GM12874 (cell line): ENCODE measurements around the gene AREG.

ENCODE experiments used
- TF ChIP-seq, protein P1 (sequence below): IDR thresholded peaks from 2 replicates; pipeline ENCODE4 v1.5.1; 2011; ENCODE audit warnings: low read depth, mild to moderate bottlenecking, control low read depth, low read length, moderate library complexity; ENCODE audit not compliant: insufficient read depth

Gene AREG

DNA sequence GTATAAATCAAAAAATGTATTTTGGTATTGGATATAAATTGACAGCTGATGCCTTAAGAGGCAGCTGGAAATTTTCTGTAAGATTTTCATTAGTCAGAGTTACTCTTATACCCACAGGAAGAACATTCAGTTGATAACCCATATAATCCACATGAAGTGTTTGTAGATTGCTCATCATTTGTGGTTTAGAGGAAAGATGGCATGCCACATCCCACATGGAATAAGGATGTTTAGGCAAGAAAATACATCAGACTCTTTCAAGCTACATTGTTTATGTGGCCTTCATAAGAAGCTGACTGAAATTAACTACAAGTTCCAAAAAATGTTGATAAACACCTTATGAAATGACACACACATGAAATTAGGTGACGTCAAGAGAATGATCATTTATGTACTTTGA lies 56.6 kb downstream of the AREG start:
- TF ChIP-seq, protein P1, sequence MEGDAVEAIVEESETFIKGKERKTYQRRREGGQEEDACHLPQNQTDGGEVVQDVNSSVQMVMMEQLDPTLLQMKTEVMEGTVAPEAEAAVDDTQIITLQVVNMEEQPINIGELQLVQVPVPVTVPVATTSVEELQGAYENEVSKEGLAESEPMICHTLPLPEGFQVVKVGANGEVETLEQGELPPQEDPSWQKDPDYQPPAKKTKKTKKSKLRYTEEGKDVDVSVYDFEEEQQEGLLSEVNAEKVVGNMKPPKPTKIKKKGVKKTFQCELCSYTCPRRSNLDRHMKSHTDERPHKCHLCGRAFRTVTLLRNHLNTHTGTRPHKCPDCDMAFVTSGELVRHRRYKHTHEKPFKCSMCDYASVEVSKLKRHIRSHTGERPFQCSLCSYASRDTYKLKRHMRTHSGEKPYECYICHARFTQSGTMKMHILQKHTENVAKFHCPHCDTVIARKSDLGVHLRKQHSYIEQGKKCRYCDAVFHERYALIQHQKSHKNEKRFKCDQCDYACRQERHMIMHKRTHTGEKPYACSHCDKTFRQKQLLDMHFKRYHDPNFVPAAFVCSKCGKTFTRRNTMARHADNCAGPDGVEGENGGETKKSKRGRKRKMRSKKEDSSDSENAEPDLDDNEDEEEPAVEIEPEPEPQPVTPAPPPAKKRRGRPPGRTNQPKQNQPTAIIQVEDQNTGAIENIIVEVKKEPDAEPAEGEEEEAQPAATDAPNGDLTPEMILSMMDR: no peak

DNA sequence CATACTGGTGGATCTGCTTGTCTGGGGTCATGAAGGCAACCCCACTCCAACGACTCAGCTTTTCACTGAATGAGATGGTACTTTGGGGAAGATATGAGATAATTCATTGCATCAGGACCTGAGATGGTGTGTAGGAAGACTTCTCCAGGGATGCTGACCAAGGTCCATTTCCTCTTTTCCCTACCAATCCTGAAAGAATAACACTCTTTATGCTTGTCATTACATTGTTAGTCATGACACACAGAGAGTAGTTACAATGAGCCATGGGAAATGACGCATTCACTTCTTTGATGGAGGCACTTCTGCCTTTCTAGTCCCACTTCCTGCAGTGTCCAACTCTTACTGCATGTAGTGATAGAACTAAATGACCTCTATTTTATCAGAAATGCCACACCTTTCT lies 58.6 kb downstream of the AREG start:
- TF ChIP-seq, protein P1: no peak

DNA sequence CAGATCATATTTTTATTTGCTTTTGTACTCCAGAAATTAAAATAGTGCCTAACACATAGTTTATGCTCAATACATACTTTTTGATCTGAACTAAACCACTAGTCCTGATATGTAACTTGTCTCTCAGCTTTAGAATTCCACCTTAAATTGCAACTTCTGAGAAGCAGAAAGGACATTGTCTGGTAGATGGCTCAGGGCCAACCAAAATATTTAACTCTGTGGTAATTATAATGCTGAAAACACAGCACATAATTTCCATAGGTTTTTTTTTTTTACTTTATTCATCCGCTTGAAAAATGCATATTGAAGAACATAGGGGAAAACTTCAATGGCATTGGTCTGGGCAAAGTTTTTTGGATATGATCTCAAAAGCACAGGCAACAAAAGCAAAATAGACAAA lies 59.3 kb downstream of the AREG start:
- TF ChIP-seq, protein P1: no peak
